Measurements from ENCODE around the gene SLX9.

The SLX9 gene

GRCh38 chr21:44987886-44988606, 48.2 kb downstream of the SLX9 start:
- no peak for TF ChIP-seq POLR2A (IDR thresholded peaks at IDR 0.05; ENCODE audit: low read depth, low read length)
- no peak for DNase-seq (ENCODE audit: insufficient read length, low spot score)
- FAIRE-seq = no peak

GRCh38 chr21:44988607-44989536, 49.0 kb downstream of the SLX9 start:
- TF ChIP-seq POLR2A (IDR thresholded peaks at IDR 0.05; ENCODE audit: low read depth, low read length) = no peak
- DNase-seq (ENCODE audit: insufficient read length, low spot score) (no peak), FAIRE-seq (no peak)

GRCh38 chr21:44989537-44989886, 49.7 kb downstream of the SLX9 start:
- FAIRE-seq (no peak), DNase-seq (ENCODE audit: insufficient read length, low spot score) (no peak)
- no peak for TF ChIP-seq POLR2A (IDR thresholded peaks at IDR 0.05; ENCODE audit: low read depth, low read length)

GRCh38 chr21:44989943-44990780, 50.3 kb downstream of the SLX9 start:
- DNase-seq (ENCODE audit: insufficient read length, low spot score) (no peak), FAIRE-seq (no peak)
- TF ChIP-seq POLR2A (IDR thresholded peaks at IDR 0.05; ENCODE audit: low read depth, low read length) = no peak

- DNase-seq (ENCODE audit: insufficient read length, low spot score) (no peak), FAIRE-seq (no peak)
- no peak for TF ChIP-seq POLR2A (IDR thresholded peaks at IDR 0.05; ENCODE audit: low read depth, low read length)
These were observed 51.1 kb downstream of the SLX9 start for GRCh38 chr21:44990921-44991320.

GRCh38 chr21:44991538-44992483, 52.0 kb downstream of the SLX9 start:
- no peak for TF ChIP-seq POLR2A (IDR thresholded peaks at IDR 0.05; ENCODE audit: low read depth, low read length)
- FAIRE-seq (no peak), DNase-seq (ENCODE audit: insufficient read length, low spot score) (no peak)

GRCh38 chr21:44992608-44993031, 52.8 kb downstream of the SLX9 start:
- DNase-seq (ENCODE audit: insufficient read length, low spot score) (no peak), FAIRE-seq (no peak)
- no peak for TF ChIP-seq POLR2A (IDR thresholded peaks at IDR 0.05; ENCODE audit: low read depth, low read length)

- TF ChIP-seq POLR2A (IDR thresholded peaks at IDR 0.05; ENCODE audit: low read depth, low read length) = no peak
- DNase-seq (ENCODE audit: insufficient read length, low spot score) (no peak), FAIRE-seq (no peak)
These were observed 53.7 kb downstream of the SLX9 start for GRCh38 chr21:44993321-44994046.

- FAIRE-seq (no peak), DNase-seq (ENCODE audit: insufficient read length, low spot score) (no peak)
- no peak for TF ChIP-seq POLR2A (IDR thresholded peaks at IDR 0.05; ENCODE audit: low read depth, low read length)
These were observed 54.3 kb downstream of the SLX9 start for GRCh38 chr21:44994047-44994694.

- FAIRE-seq (no peak), DNase-seq (ENCODE audit: insufficient read length, low spot score) (no peak)
- no peak for TF ChIP-seq POLR2A (IDR thresholded peaks at IDR 0.05; ENCODE audit: low read depth, low read length)
These were observed 55.0 kb downstream of the SLX9 start for GRCh38 chr21:44994695-44995342.

- TF ChIP-seq POLR2A (IDR thresholded peaks at IDR 0.05; ENCODE audit: low read depth, low read length) = no peak
- DNase-seq (ENCODE audit: insufficient read length, low spot score) (no peak), FAIRE-seq (no peak)
These were observed 55.6 kb downstream of the SLX9 start for GRCh38 chr21:44995343-44995941.
